ENCODE results near the gene RAB12. TPM values are rescaled to one million over a fixed set of nuclear protein-coding genes. Genes with fewer than 3 reads are reported as not detected.

Gene RAB12
- total RNA-seq, 1 experiment from 2014 or later: 32.7 TPM

- Histone ChIP-seq H3K27ac (ENCODE audit: low read depth, low read length) (no peak overlapping the region), H3K9me2 (ENCODE audit: insufficient read depth) (no peaks in the 10 kb centered on the region), H3K36me3 (ENCODE audit: control insufficient read depth in 1 of 2, insufficient read depth in 2 of 2, low read length in 2 of 2) (no peaks in the 10 kb centered on the region), H3K27me3 (ENCODE audit: insufficient read depth, low read length) (no peaks in the 10 kb centered on the region), H3K9me3 (ENCODE audit: control insufficient read depth in 1 of 2, insufficient read depth in 1 of 2, low read depth in 1 of 2, low read length in 2 of 2) (no peaks in the 10 kb centered on the region), H3K4me3 (replicated peaks in 1 of 2; ENCODE audit: low read depth in 1 of 2, low read length in 2 of 2) (no peak overlapping the region), H3K4me2 (ENCODE audit: low read length) (no peak overlapping the region), H3K4me1 (ENCODE audit: control insufficient read depth in 1 of 2, insufficient read depth in 2 of 2, low read length in 2 of 2) (no peaks in the 10 kb centered on the region), H3K79me2 (ENCODE audit: insufficient read depth, low read length) (no peaks in the 10 kb centered on the region), H3K9ac (ENCODE audit: low read length) (no peak overlapping the region), H2AFZ (ENCODE audit: low read depth, low read length, poor library complexity, severe bottlenecking) (no peak overlapping the region), H4K20me1 (ENCODE audit: insufficient read depth) (no peaks in the 10 kb centered on the region)
- ChIA-PET RAD21 (ENCODE audit: low non-redundant PET in 1 of 2, low total read pairs in 2 of 2, uncharacterized antibody in 2 of 2, unreplicated experiment in 2 of 2) (no interaction called here), CTCF (no interaction called here), POLR2A (no interaction called here)
- DNase-seq (ENCODE audit: low read depth, low spot score) (no peak), ATAC-seq (no peak)
- TF ChIP-seq JUND (IDR thresholded peaks at IDR 0.05): no peak
- no peak for TF ChIP-seq EZH2phosphoT487 (IDR thresholded peaks at IDR 0.05; ENCODE audit: borderline replicate concordance)
- no peak for TF ChIP-seq RAD21 (IDR thresholded peaks at IDR 0.05; ENCODE audit: low read depth)
- TF ChIP-seq ZFX (IDR thresholded peaks at IDR 0.05): no peak
- no peak for TF ChIP-seq ZNF274 (IDR thresholded peaks at IDR 0.05; ENCODE audit: low read depth, low read length)
- TF ChIP-seq, protein P1, sequence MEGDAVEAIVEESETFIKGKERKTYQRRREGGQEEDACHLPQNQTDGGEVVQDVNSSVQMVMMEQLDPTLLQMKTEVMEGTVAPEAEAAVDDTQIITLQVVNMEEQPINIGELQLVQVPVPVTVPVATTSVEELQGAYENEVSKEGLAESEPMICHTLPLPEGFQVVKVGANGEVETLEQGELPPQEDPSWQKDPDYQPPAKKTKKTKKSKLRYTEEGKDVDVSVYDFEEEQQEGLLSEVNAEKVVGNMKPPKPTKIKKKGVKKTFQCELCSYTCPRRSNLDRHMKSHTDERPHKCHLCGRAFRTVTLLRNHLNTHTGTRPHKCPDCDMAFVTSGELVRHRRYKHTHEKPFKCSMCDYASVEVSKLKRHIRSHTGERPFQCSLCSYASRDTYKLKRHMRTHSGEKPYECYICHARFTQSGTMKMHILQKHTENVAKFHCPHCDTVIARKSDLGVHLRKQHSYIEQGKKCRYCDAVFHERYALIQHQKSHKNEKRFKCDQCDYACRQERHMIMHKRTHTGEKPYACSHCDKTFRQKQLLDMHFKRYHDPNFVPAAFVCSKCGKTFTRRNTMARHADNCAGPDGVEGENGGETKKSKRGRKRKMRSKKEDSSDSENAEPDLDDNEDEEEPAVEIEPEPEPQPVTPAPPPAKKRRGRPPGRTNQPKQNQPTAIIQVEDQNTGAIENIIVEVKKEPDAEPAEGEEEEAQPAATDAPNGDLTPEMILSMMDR (IDR thresholded peaks at IDR 0.05 in 2 of 3, conservative IDR thresholded peaks at IDR 0.05 in 1 of 3; ENCODE audit: borderline replicate concordance in 1 of 3, insufficient read depth in 1 of 3, low read depth in 2 of 3, low read length in 2 of 3): no peak
- TF ChIP-seq YY1 (IDR thresholded peaks at IDR 0.05; ENCODE audit: extremely low read depth, insufficient replicate concordance, low read depth, low read length): no peak
- TF ChIP-seq CEBPB (IDR thresholded peaks at IDR 0.05; ENCODE audit: low read depth): no peak
- TF ChIP-seq CBX3 (IDR thresholded peaks at IDR 0.05; ENCODE audit: low read depth): no peak
- TF ChIP-seq SP1 (IDR thresholded peaks at IDR 0.05; ENCODE audit: low read depth): no peak
- no TSS peak for BruUV-seq (replicated peaks)
- intact Hi-C loops (cut with micrococcal nuclease): no loop called here
Observed at GRCh38 chr18:8559612-8560186, 49.5 kb upstream of the RAB12 start.
